ENCODE results near the gene DYNC2H1. TPM values are rescaled to one million over a fixed set of nuclear protein-coding genes. Genes with fewer than 3 reads are reported as not detected.

DYNC2H1 gene
- total and polyA plus RNA-seq, 4 donors, result 0.77 to 3.3 (median 2.1) TPM

DNA sequence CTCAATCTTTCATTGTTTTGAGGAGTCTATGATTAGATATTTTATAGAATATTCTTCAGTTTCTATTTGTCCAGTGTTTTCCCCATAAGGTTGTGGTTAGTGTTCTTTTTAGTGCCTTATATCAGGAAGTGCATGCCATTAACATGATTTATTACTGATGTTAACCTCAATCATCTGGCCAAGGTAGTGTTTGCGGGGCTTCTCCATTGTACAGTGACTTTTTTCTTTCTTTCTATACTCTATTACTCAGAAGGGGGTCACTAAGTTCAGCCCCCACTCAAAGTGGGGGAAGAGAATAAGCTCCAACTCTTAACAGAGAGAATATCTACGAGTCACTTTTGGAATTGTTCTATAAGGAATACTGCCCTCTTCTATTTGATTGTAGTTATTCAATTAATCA lies 415.8 kb downstream of the DYNC2H1 start:
- H3K27me3 ChIP-seq (ENCODE audit: control insufficient read depth in 4 of 4, insufficient read depth in 4 of 4, low read length in 3 of 4), result peaks cover 0 to 3% (median 1%) of the 10 kb centered on the region in 4 donors
- DNase-seq (ENCODE audit: low spot score), result no peak
- H3K36me3 ChIP-seq (ENCODE audit: control insufficient read depth in 4 of 4, insufficient read depth in 3 of 4, low read depth in 1 of 4, low read length in 3 of 4), result no peaks in the 10 kb centered on the region
- no peak overlapping the region for H3K4me3 ChIP-seq (ENCODE audit: low read depth in 1 of 3, low read length in 3 of 3)
- no peaks in the 10 kb centered on the region for H3K4me1 ChIP-seq (ENCODE audit: control insufficient read depth in 4 of 4, insufficient read depth in 4 of 4, low read length in 3 of 4)
- WGBS, result 66% methylated on average over 2 of the region's 2 CpGs
- H3K9me3 ChIP-seq (ENCODE audit: control insufficient read depth in 4 of 4, low read length in 3 of 4), result no peaks in the 10 kb centered on the region
- TF ChIP-seq, protein P1, sequence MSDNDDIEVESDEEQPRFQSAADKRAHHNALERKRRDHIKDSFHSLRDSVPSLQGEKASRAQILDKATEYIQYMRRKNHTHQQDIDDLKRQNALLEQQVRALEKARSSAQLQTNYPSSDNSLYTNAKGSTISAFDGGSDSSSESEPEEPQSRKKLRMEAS (IDR thresholded peaks at IDR 0.05), result no peak
- TF ChIP-seq FOXA1 (IDR thresholded peaks at IDR 0.05), result no peak
- TF ChIP-seq, protein P2, sequence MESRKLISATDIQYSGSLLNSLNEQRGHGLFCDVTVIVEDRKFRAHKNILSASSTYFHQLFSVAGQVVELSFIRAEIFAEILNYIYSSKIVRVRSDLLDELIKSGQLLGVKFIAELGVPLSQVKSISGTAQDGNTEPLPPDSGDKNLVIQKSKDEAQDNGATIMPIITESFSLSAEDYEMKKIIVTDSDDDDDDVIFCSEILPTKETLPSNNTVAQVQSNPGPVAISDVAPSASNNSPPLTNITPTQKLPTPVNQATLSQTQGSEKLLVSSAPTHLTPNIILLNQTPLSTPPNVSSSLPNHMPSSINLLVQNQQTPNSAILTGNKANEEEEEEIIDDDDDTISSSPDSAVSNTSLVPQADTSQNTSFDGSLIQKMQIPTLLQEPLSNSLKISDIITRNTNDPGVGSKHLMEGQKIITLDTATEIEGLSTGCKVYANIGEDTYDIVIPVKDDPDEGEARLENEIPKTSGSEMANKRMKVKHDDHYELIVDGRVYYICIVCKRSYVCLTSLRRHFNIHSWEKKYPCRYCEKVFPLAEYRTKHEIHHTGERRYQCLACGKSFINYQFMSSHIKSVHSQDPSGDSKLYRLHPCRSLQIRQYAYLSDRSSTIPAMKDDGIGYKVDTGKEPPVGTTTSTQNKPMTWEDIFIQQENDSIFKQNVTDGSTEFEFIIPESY (IDR thresholded peaks at IDR 0.05), result no peak
- no peak for TF ChIP-seq FOXA2 (IDR thresholded peaks at IDR 0.05)
- TF ChIP-seq RXRA (IDR thresholded peaks at IDR 0.05), result no peak
- no peak for TF ChIP-seq EGR1 (IDR thresholded peaks at IDR 0.05; ENCODE audit: low read depth in 2 of 2)
- TF ChIP-seq, protein P3, sequence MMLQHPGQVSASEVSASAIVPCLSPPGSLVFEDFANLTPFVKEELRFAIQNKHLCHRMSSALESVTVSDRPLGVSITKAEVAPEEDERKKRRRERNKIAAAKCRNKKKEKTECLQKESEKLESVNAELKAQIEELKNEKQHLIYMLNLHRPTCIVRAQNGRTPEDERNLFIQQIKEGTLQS (IDR thresholded peaks at IDR 0.05), result no peak
- TF ChIP-seq HNF4G (IDR thresholded peaks at IDR 0.05), result no peak
- TF ChIP-seq RAD21 (IDR thresholded peaks at IDR 0.05), result no peak
- no peak for TF ChIP-seq YY1 (IDR thresholded peaks at IDR 0.05)
- TF ChIP-seq GABPA (IDR thresholded peaks at IDR 0.05 in 1 of 2, conservative IDR thresholded peaks at IDR 0.05 in 1 of 2), result no peak
- no peak for TF ChIP-seq SP1 (IDR thresholded peaks at IDR 0.05)
- TF ChIP-seq, protein P4, sequence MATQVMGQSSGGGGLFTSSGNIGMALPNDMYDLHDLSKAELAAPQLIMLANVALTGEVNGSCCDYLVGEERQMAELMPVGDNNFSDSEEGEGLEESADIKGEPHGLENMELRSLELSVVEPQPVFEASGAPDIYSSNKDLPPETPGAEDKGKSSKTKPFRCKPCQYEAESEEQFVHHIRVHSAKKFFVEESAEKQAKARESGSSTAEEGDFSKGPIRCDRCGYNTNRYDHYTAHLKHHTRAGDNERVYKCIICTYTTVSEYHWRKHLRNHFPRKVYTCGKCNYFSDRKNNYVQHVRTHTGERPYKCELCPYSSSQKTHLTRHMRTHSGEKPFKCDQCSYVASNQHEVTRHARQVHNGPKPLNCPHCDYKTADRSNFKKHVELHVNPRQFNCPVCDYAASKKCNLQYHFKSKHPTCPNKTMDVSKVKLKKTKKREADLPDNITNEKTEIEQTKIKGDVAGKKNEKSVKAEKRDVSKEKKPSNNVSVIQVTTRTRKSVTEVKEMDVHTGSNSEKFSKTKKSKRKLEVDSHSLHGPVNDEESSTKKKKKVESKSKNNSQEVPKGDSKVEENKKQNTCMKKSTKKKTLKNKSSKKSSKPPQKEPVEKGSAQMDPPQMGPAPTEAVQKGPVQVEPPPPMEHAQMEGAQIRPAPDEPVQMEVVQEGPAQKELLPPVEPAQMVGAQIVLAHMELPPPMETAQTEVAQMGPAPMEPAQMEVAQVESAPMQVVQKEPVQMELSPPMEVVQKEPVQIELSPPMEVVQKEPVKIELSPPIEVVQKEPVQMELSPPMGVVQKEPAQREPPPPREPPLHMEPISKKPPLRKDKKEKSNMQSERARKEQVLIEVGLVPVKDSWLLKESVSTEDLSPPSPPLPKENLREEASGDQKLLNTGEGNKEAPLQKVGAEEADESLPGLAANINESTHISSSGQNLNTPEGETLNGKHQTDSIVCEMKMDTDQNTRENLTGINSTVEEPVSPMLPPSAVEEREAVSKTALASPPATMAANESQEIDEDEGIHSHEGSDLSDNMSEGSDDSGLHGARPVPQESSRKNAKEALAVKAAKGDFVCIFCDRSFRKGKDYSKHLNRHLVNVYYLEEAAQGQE (IDR thresholded peaks at IDR 0.05), result no peak
- TF ChIP-seq JUND (IDR thresholded peaks at IDR 0.05), result no peak
- H3K27ac ChIP-seq (ENCODE audit: low read depth in 1 of 2, low read length in 2 of 2), result no peak overlapping the region
- H3K9ac ChIP-seq (ENCODE audit: low read depth in 1 of 2, low read length in 2 of 2), result no peak overlapping the region

DNA sequence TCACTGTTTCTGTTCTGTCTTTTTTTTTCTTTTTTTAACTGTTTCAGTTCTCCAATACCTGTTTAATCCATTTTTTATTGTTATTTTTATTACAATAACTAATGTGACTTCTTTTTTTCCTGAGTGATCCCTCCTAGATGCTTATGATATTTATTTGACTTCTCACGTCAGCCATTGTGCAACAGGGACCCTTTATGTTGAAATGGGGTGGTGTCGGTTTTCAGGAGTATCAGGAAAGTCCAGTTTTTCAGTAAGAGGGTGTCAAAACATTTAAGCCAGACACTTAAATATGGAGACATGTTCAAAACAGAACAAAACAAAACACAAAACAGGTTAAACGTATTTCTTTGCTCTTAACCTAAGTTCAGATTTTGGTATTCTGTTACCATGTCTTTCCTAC lies 418.8 kb downstream of the DYNC2H1 start:
- Histone ChIP-seq H3K27me3 (ENCODE audit: control insufficient read depth in 4 of 4, insufficient read depth in 4 of 4, low read length in 3 of 4) (peaks cover 0 to 2% (median 0%) of the 10 kb centered on the region in 4 donors), H3K9me3 (ENCODE audit: control insufficient read depth in 4 of 4, low read length in 3 of 4) (no peaks in the 10 kb centered on the region), H3K4me1 (ENCODE audit: control insufficient read depth in 4 of 4, insufficient read depth in 4 of 4, low read length in 3 of 4) (no peaks in the 10 kb centered on the region), H3K27ac (ENCODE audit: low read depth in 1 of 2, low read length in 2 of 2) (no peak overlapping the region), H3K9ac (ENCODE audit: low read depth in 1 of 2, low read length in 2 of 2) (no peak overlapping the region), H3K36me3 (ENCODE audit: control insufficient read depth in 4 of 4, insufficient read depth in 3 of 4, low read depth in 1 of 4, low read length in 3 of 4) (no peaks in the 10 kb centered on the region), H3K4me3 (ENCODE audit: low read depth in 1 of 3, low read length in 3 of 3) (no peak overlapping the region)
- DNase-seq (ENCODE audit: low spot score), result no peak
- TF ChIP-seq, protein P3 (IDR thresholded peaks at IDR 0.05), result no peak
- TF ChIP-seq YY1 (IDR thresholded peaks at IDR 0.05), result no peak
- TF ChIP-seq, protein P4 (IDR thresholded peaks at IDR 0.05), result no peak
- 33% methylated on average over 3 of the region's 3 CpGs for WGBS

Data from liver (tissue), 9 donors.